GM20431 (cell line): ENCODE data around the gene INPP5K.

Experiments used
- in situ Hi-C: fragments of 300-500 bp; cut with MseI, MboI; formaldehyde crosslinking; loops from one replicate; pipeline ENCODE4 v1.15.0; 2020; ENCODE audit warnings: low sequenced_read_pairs; ENCODE audit not compliant: unreplicated experiment

The INPP5K gene

GRCh38 chr17:1490643-1491442 lies 25.6 kb downstream of the INPP5K start:
- in situ Hi-C loops: no loop called here

GRCh38 chr17:1488826-1489270 lies 27.6 kb downstream of the INPP5K start:
- in situ Hi-C loops: no loop called here

GRCh38 chr17:1487939-1488825 lies 28.2 kb downstream of the INPP5K start:
- in situ Hi-C loops: no loop called here

GRCh38 chr17:1486802-1487695 lies 29.4 kb downstream of the INPP5K start:
- in situ Hi-C loops: no loop called here

GRCh38 chr17:1485423-1486376 lies 30.7 kb downstream of the INPP5K start:
- in situ Hi-C loops: no loop called here

- in situ Hi-C loops: no loop called here
Measured at GRCh38 chr17:1484676-1485422, 31.6 kb downstream of the INPP5K start.

- in situ Hi-C loops: no loop called here
Measured at GRCh38 chr17:1484060-1484535, 32.3 kb downstream of the INPP5K start.

GRCh38 chr17:1482680-1483079 lies 33.7 kb downstream of the INPP5K start:
- in situ Hi-C loops: no loop called here

- in situ Hi-C loops: no loop called here
Measured at GRCh38 chr17:1481736-1482135, 34.7 kb downstream of the INPP5K start.

- in situ Hi-C loops: no loop called here
Measured at GRCh38 chr17:1480747-1481465, 35.5 kb downstream of the INPP5K start.

- in situ Hi-C loops: no loop called here
Measured at GRCh38 chr17:1478418-1478817, 38.0 kb downstream of the INPP5K start.

GRCh38 chr17:1475321-1475854 lies 41.0 kb downstream of the INPP5K start:
- in situ Hi-C loops: no loop called here

GRCh38 chr17:1474402-1475189 lies 41.8 kb downstream of the INPP5K start:
- in situ Hi-C loops: no loop called here

- in situ Hi-C loops: no loop called here
Measured at GRCh38 chr17:1473841-1474240, 42.6 kb downstream of the INPP5K start.

GRCh38 chr17:1473170-1473569 lies 43.2 kb downstream of the INPP5K start:
- in situ Hi-C loops: no loop called here
